Heart right ventricle (tissue), 16 donors: ENCODE measurements around the gene ZDHHC11. TPM values are rescaled to one million over a fixed set of nuclear protein-coding genes. Genes with fewer than 3 reads are reported as not detected.

ENCODE experiments used
- ATAC-seq, 8 donors: fragments of 200-7000 bp; cut with Tn5 transposase; one replicate each; pipeline ENCODE4 v1.9.1; 2020; ENCODE audit warnings: mild to moderate bottlenecking in 8 of 8, moderate library complexity in 8 of 8, moderate number of reproducible peaks in 1 of 8
- DNase-seq, 2 donors: peaks; one replicate each; pipeline ENCODE4 v3.0.0-alpha.2; 2020
- H3K27ac ChIP-seq, 10 donors: fragments of 200-600 bp; sonication (generic) in 2 of 10; one replicate each; pipeline versions ENCODE4 v1.5.0 to v1.8.0; 2020 to 2022; ENCODE audit warnings: mild to moderate bottlenecking in 3 of 10
- H3K27me3 ChIP-seq, 7 donors: fragments of 200-600 bp; one replicate each; pipeline ENCODE4 v1.8.0; 2021 to 2022; ENCODE audit warnings: mild to moderate bottlenecking in 2 of 7
- H3K36me3 ChIP-seq, 9 donors: fragments of 200-600 bp; sonication (generic) in 1 of 9; one replicate each; pipeline versions ENCODE4 v1.5.0 to v1.8.0; 2020 to 2022; ENCODE audit warnings: mild to moderate bottlenecking in 2 of 9
- H3K4me1 ChIP-seq, 9 donors: fragments of 200-600 bp; sonication (generic) in 1 of 9; one replicate each; pipeline versions ENCODE4 v1.5.0 to v1.8.0; 2020 to 2022; ENCODE audit warnings: mild to moderate bottlenecking in 4 of 9
- H3K4me3 ChIP-seq, 10 donors: fragments of 200-600 bp; sonication (generic) in 2 of 10; one replicate each; pipeline versions ENCODE4 v1.5.0 to v1.8.0; 2020 to 2022; ENCODE audit warnings: mild to moderate bottlenecking in 7 of 10, moderate library complexity in 2 of 10
- H3K9me3 ChIP-seq, 11 donors: fragments of 200-600 bp in 10 of 11; sonication (generic) in 2 of 11; one replicate each; pipeline versions ENCODE4 v1.5.0 to v1.8.0; 2013 to 2022; ENCODE audit warnings: mild to moderate bottlenecking in 2 of 11, control low read depth in 1 of 11, moderate library complexity in 1 of 11
- WGBS, 2 donors: extraction: QIAGEN DNeasy Blood & Tissue Kit; methylation state at CpG; one replicate each; pipeline ENCODE4 v1.1.7; 2013; ENCODE audit warnings: inconsistent platforms in 1 of 2; 5-methylcytosine and 5-hydroxymethylcytosine counted together
- intact Hi-C, 10 donors: fragments of 100-400 bp; cut with DNase I; formaldehyde crosslinking; loops; one replicate each; pipeline versions ENCODE4 v1.11.1 to v1.14.2; 2022
- polyA plus RNA-seq, 2 donors: library from polyadenylated mRNA; stranded (reverse); fragments of 200-250 nt; gene quantifications; one replicate each; pipeline ENCODE4 v1.2.3, GENCODE V29; 2013
- total RNA-seq, 10 donors: library from RNA; stranded (reverse); fragmentation: NEBNext Ultra II Directional in 3 of 10; extraction: Animal tissue kit (Norgen Biotek cat#: 25700) in 3 of 10; gene quantifications; one replicate each; pipeline versions ENCODE4 v1.2.1 to v1.2.4, GENCODE V29; 2021 to 2023
- TF ChIP-seq, protein P1 (sequence below), 9 donors: fragments of 200-600 bp; sonication (generic) in 2 of 9; IDR thresholded peaks; one replicate each; pipeline versions ENCODE4 v1.5.0 to v1.8.0; 2021 to 2022; ENCODE audit warnings: antibody characterized with exemption in 9 of 9, mild to moderate bottlenecking in 5 of 9, moderate library complexity in 1 of 9
- donor health status: Arrhythmogenic right ventricular cardiomyopathy.
- donor health status: ischemic (EF 13 %, LVEDD 7.1; RV severe dilation, severe dysfunction).
- donor health status: healthy with polysubstance abuse.
- donor health status: DM: no; HTN: yes; CAD: no.
- donor health status: DM: no; HTN: no; CAD: no.
- donor health status: ischemic (EF 25% LVEDD 6.9; RV normal size, moderate dysfunction).
- donor health status: ischemic (EF 25% LVEDD 5.7; RV mildly dilated, moderate dysfunction).
- donor health status: healthy.
- donor health status: DM: yes; HTN: yes; CAD: no.
- donor health status: Ischemic cardiomyopathy.
- donor health status: ischemic (EF 35%, LVEDD 5.7; RV mildly dilated, moderate dysfunction).
- donor health status: nonischemic (EF 11% LVEDD 7.7; RV severe dilation, severe dysfunction).
- donor health status: DM: yes; HTN: yes; CAD: no.
- donor health status: PGD.
- donor health status: ischemic (EF 29% LVEDD 5.4; RV normal size, mild dysfunction).
- donor health status: nonischemic (EF 23%, LVEDD 6.1; RV moderate dilation, normal function).

The ZDHHC11 gene
- total and polyA plus RNA-seq, 12 donors = 7.8 to 54.7 (median 21.1) TPM

DNA sequence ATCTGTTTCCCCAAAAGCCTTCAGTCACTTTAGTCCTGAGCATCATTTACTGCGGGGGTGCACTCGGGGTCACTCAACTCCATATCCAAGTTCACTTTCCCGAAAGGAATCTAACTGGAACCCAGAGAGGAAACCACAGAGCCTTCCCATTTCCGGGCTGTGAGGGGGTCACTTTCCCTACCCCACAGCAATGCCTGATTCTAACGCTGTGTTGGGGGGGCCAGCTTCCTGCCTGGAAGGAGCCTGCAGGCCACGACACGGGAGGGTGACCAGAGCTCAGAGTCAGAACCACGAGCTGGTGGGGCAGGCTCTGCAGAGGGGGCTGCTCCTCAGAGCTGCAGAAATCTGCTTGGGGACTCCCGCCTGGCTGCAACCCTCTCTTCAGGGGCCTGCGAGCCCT is 21.5 kb upstream of the ZDHHC11 start:
- intact Hi-C loops = no loop called here
- TF ChIP-seq, protein P1, sequence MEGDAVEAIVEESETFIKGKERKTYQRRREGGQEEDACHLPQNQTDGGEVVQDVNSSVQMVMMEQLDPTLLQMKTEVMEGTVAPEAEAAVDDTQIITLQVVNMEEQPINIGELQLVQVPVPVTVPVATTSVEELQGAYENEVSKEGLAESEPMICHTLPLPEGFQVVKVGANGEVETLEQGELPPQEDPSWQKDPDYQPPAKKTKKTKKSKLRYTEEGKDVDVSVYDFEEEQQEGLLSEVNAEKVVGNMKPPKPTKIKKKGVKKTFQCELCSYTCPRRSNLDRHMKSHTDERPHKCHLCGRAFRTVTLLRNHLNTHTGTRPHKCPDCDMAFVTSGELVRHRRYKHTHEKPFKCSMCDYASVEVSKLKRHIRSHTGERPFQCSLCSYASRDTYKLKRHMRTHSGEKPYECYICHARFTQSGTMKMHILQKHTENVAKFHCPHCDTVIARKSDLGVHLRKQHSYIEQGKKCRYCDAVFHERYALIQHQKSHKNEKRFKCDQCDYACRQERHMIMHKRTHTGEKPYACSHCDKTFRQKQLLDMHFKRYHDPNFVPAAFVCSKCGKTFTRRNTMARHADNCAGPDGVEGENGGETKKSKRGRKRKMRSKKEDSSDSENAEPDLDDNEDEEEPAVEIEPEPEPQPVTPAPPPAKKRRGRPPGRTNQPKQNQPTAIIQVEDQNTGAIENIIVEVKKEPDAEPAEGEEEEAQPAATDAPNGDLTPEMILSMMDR (IDR thresholded peaks at IDR 0.05) = no peak
- Histone ChIP-seq H3K4me1 (peaks cover 0 to 18% (median 0%) of the 10 kb centered on the region in 9 donors), H3K9me3 (no peaks in the 10 kb centered on the region), H3K36me3 (peaks cover 10 to 100% (median 54%) of the 10 kb centered on the region in 9 donors), H3K27me3 (no peaks in the 10 kb centered on the region), H3K4me3 (no peak overlapping the region), H3K27ac (no peak overlapping the region)
- peak in 4 of 8 donors; percentile 4 to 60 (median 26) for ATAC-seq
- no peak for DNase-seq
- WGBS, 2 donors = 66 to 80% methylated on average over 10 of the region's 10 CpGs

DNA sequence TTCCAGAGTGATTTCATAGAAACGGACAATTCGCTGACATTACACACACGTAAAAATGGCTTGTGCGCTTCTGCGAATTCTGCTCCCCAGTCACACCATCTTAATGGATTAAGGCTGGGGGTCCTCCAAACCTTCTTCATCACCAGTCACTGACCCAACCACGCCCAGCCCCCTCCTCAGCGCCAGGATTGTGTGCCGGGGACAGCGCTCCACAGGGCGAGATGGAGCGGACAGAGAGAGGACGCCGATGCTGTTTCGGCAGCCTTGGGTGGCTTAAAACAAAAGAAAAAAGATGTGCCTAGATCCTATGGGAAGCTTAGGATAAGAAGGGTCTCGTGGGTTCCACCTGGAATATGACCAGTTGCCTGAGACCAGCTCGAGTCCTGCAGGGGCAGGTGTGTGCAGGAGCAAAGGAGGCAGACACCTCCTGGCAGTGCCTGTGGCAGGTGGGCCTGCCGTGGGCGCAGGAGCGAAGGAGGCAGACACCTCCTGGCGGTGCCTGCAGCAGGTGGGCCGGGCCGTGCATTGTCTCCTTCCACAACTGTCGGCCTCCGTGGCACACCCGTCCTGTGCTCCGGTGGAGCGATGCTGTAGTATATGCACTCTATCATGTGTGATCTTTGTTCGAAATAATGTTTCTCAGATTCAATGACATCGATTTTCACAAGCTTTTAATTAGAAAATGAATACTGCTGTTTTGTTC is 21.0 kb upstream of the ZDHHC11 start:
- DNase-seq = no peak
- Histone ChIP-seq H3K4me3 (no peak overlapping the region), H3K4me1 (peaks cover 0 to 18% (median 0%) of the 10 kb centered on the region in 9 donors), H3K27me3 (no peaks in the 10 kb centered on the region), H3K27ac (no peak overlapping the region), H3K9me3 (no peaks in the 10 kb centered on the region), H3K36me3 (peaks cover 4 to 100% (median 52%) of the 10 kb centered on the region in 9 donors)
- TF ChIP-seq, protein P1 (IDR thresholded peaks at IDR 0.05) = no peak
- WGBS, 2 donors = 94 to 96% methylated on average over 29 of the region's 29 CpGs
- intact Hi-C loops = no loop called here
- ATAC-seq = peak in 1 of 8 donors; percentile 17

DNA sequence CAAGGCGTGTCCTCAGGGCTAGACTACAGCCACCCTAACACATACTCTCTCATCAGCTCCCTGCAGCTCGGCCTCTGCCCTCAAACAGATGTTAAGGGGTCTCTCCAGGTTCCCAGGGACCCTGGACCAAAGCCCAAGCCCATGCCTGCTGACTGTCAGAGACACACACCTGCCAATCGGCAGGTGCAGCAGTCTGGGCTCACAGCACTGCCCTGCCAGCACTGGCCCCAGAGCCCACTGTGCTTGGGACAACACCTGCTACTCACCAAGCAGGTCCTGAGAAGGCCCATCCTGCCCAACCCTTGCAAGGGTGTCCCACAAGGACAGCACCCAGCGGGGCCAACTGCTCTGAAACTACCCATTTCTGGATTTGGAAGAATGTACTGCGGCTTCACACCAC is 20.2 kb upstream of the ZDHHC11 start:
- ATAC-seq (no peak), DNase-seq (no peak)
- no peak overlapping the region for H3K27ac ChIP-seq
- peaks cover 0 to 18% (median 0%) of the 10 kb centered on the region in 9 donors for H3K4me1 ChIP-seq
- intact Hi-C loops = no loop called here
- no peaks in the 10 kb centered on the region for H3K9me3 ChIP-seq
- H3K4me3 ChIP-seq = no peak overlapping the region
- WGBS, 2 donors = 96 to 98% methylated on average over 5 of the region's 5 CpGs
- no peaks in the 10 kb centered on the region for H3K27me3 ChIP-seq
- H3K36me3 ChIP-seq = peaks cover 3 to 100% (median 51%) of the 10 kb centered on the region in 9 donors
- TF ChIP-seq, protein P1 (IDR thresholded peaks at IDR 0.05) = no peak

DNA sequence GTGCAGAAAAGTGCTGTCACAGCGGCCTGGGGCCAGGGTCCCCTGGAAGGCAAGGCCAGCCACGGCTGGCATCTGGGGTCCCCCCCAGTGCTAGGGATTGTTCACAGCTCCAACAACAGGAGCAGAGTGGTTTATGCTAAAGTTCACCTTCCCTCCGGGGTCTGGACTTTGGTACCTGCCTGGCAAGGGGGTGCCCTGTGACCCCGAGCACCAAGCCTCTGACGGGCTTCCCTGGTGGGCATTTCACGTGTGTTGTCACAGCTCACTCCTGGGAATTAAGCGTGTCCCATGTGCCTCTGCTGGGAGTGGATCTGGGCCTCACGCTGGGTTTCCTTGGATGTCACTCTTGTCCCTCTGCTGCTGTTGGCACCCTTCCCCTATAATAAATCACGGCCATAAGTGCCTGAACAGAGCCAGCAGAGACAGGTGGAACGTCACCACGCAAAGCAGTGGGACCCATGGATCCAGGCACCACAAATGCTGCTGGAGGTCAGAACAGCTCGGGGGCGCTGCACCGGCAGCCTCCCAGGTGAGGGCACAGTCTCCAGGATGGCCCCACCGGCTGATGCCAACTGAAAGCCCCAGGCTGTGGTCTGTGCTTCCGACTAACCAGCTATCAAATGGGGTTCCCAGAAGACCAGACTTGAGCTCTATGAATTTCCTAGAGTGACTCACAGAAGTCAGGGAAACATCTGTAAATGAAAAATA is 17.8 kb upstream of the ZDHHC11 start:
- 95 to 97% methylated on average over 16 of the region's 16 CpGs for WGBS, 2 donors
- H3K27ac ChIP-seq = no peak overlapping the region
- peaks cover 0 to 18% (median 0%) of the 10 kb centered on the region in 9 donors for H3K4me1 ChIP-seq
- no peak for ATAC-seq
- DNase-seq = no peak
- H3K36me3 ChIP-seq = peaks cover 0 to 100% (median 55%) of the 10 kb centered on the region in 9 donors
- H3K9me3 ChIP-seq = no peaks in the 10 kb centered on the region
- no peak overlapping the region for H3K4me3 ChIP-seq
- TF ChIP-seq, protein P1 (IDR thresholded peaks at IDR 0.05) = no peak
- no peaks in the 10 kb centered on the region for H3K27me3 ChIP-seq
- intact Hi-C loops = no loop called here
